GM08714 (cell line): ENCODE results near the gene SPATA2L.
"Not testable (repeated sequence)": the region's sequence is repeated elsewhere in the genome, so short reads cannot be mapped to it uniquely, and the experiment has no call there.

Source experiments
- H3K4me3 ChIP-seq: fragments of 200-500 bp; sonication (Bioruptor generic); 2 replicates; pipeline ENCODE4 v1.5.1; 2014; ENCODE audit warnings: mild to moderate bottlenecking, low read length, inconsistent platforms
- ZNF274 ChIP-seq: IDR thresholded peaks from 2 replicates; pipeline ENCODE4 v1.6.1; 2012; ENCODE audit warnings: mild to moderate bottlenecking, low read depth, low read length

SPATA2L gene

GRCh38 chr16:89705006-89705405 is 3.5 kb upstream of the SPATA2L start:
- TF ChIP-seq ZNF274: no peak
- H3K4me3 ChIP-seq: no peak overlapping the region

- TF ChIP-seq ZNF274: no peak
- H3K4me3 ChIP-seq: no peak overlapping the region
Observed at GRCh38 chr16:89704281-89704680, 2.8 kb upstream of the SPATA2L start.

- no peak for TF ChIP-seq ZNF274
- H3K4me3 ChIP-seq: peak overlapping the region; percentile 63
Observed at GRCh38 chr16:89700649-89701424, 668 bp downstream of the SPATA2L start.

- peak overlapping the region; percentile 63; the same call in 1 of the 2 replicates for H3K4me3 ChIP-seq
- no peak for TF ChIP-seq ZNF274
Observed at GRCh38 chr16:89700100-89700648, 1.3 kb downstream of the SPATA2L start.

GRCh38 chr16:89699629-89700099 is 1.8 kb downstream of the SPATA2L start:
- not testable (repeated sequence) for H3K4me3 ChIP-seq

GRCh38 chr16:89698717-89699116 is 2.8 kb downstream of the SPATA2L start:
- not testable (repeated sequence) for H3K4me3 ChIP-seq

- TF ChIP-seq ZNF274: no peak
- H3K4me3 ChIP-seq: no peak overlapping the region
Observed at GRCh38 chr16:89697616-89698331, 3.7 kb downstream of the SPATA2L start.

GRCh38 chr16:89697161-89697615 is 4.3 kb downstream of the SPATA2L start:
- no peak for TF ChIP-seq ZNF274
- H3K4me3 ChIP-seq: no peak overlapping the region

GRCh38 chr16:89696670-89697128 is 4.8 kb downstream of the SPATA2L start:
- TF ChIP-seq ZNF274: no peak
- no peak overlapping the region for H3K4me3 ChIP-seq

GRCh38 chr16:89695875-89696669 is 5.4 kb downstream of the SPATA2L start:
- no peak for TF ChIP-seq ZNF274
- H3K4me3 ChIP-seq: no peak overlapping the region

GRCh38 chr16:89695086-89695874 is 6.2 kb downstream of the SPATA2L start:
- H3K4me3 ChIP-seq: no peak overlapping the region

GRCh38 chr16:89694784-89695085 is 6.8 kb downstream of the SPATA2L start:
- H3K4me3 ChIP-seq: not testable (repeated sequence)

More at GRCh38 chr16:89695086-89695874, 6.2 kb downstream of the SPATA2L start:
- TF ChIP-seq ZNF274: no peak

GRCh38 chr16:89693931-89694783 is 7.3 kb downstream of the SPATA2L start:
- H3K4me3 ChIP-seq: no peak overlapping the region
- no peak for TF ChIP-seq ZNF274
